Upper lobe of left lung (tissue), 4 donors: ENCODE results near the gene AQP12A.
"Not testable (repeated sequence)": the region's sequence is repeated elsewhere in the genome, so short reads cannot be mapped to it uniquely, and the experiment has no call there.

Source experiments
- EP300 ChIP-seq, 4 donors: sonication (generic); formaldehyde crosslinking; IDR thresholded peaks; one replicate each; pipeline ENCODE4 v1.5.1; 2017; ENCODE audit warnings: antibody characterized with exemption in 4 of 4, control low read depth in 2 of 4
- POLR2A ChIP-seq, 4 donors: fragments of 450-650 bp; IDR thresholded peaks; one replicate each; pipeline ENCODE4 v1.5.1; 2016 to 2017; ENCODE audit warnings: antibody characterized with exemption in 4 of 4, mild to moderate bottlenecking in 2 of 4
- TF ChIP-seq, protein P1 (sequence below), 6 experiments: fragments of 450-650 bp in 4 of 6; fragments of 200-600 bp in 2 of 6; sonication (generic) in 2 of 6; IDR thresholded peaks; one replicate each; pipeline ENCODE4 v1.5.1; 2016 to 2019; ENCODE audit warnings: antibody characterized with exemption in 6 of 6

DNA sequence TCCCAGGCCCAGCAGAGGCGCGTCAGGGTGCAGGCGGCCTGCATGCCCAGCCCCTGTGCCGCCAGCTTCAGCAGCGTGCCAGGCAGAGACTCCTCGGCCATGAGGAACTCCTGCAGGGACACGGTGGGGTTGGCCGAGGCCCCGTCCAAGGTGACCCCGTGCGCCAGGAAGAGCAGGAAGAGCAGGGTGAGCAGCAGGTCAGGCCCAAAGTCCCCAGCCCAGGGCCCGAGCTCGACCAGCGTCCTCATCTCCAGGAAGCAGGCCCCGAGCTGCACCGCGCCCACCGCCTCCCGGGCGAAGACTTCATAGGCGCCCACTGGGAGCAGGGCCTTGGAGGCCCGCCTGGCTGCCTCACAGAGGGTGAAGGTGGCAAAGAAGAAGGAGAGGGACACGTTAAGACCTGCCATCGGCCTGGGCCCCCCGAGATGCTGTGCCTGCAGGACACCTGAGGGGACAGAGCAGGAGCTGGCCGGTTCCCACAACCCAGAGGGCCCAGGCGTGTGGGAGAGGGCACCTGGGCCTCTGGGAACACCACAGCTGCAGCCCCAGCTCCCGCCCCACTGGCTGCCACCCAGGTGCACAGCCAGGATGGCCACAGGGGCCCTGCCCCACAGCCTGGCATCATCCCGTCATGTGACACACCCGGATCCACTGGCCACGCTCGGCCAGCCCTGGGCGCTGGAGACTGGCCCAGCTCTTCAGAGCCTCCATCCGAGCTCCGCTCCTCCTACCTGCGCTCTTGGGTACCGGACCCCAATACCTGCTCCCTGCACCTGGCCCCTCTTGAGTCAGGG lies 9.0 kb upstream of the AQP12A start, which contains the start of gene AQP12B:
- TF ChIP-seq, protein P1, sequence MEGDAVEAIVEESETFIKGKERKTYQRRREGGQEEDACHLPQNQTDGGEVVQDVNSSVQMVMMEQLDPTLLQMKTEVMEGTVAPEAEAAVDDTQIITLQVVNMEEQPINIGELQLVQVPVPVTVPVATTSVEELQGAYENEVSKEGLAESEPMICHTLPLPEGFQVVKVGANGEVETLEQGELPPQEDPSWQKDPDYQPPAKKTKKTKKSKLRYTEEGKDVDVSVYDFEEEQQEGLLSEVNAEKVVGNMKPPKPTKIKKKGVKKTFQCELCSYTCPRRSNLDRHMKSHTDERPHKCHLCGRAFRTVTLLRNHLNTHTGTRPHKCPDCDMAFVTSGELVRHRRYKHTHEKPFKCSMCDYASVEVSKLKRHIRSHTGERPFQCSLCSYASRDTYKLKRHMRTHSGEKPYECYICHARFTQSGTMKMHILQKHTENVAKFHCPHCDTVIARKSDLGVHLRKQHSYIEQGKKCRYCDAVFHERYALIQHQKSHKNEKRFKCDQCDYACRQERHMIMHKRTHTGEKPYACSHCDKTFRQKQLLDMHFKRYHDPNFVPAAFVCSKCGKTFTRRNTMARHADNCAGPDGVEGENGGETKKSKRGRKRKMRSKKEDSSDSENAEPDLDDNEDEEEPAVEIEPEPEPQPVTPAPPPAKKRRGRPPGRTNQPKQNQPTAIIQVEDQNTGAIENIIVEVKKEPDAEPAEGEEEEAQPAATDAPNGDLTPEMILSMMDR (IDR thresholded peaks at IDR 0.05) = not testable (repeated sequence)
- not testable (repeated sequence) for TF ChIP-seq POLR2A, EP300 (IDR thresholded peaks at IDR 0.05)
